GM10266 (cell line): ENCODE measurements around the gene ZMYND10.
A peak's percentile ranks its signal among the peaks of the same experiment; 100 is the strongest.

Experiments
- DNase-seq: peaks from one replicate; pipeline ENCODE4 v3.0.0; 2012; ENCODE audit errors: extremely low spot score
- CTCF ChIP-seq: IDR thresholded peaks from 2 replicates; pipeline ENCODE4 v1.5.1; 2012; ENCODE audit warnings: mild to moderate bottlenecking, low read depth; ENCODE audit not compliant: control insufficient read depth, insufficient read depth; ENCODE audit errors: missing control alignments

Gene ZMYND10

GRCh38 chr3:50324351-50325112 lies 21.0 kb downstream of the ZMYND10 start:
- peak; percentile 83 for TF ChIP-seq CTCF
- peak; percentile 77 for DNase-seq

- TF ChIP-seq CTCF = no peak
- no peak for DNase-seq
Measured at GRCh38 chr3:50323614-50324199, 21.8 kb downstream of the ZMYND10 start.

GRCh38 chr3:50323092-50323600 lies 22.4 kb downstream of the ZMYND10 start:
- DNase-seq = no peak
- TF ChIP-seq CTCF = no peak

GRCh38 chr3:50322386-50323091 lies 23.0 kb downstream of the ZMYND10 start, which contains the start of gene HYAL2:
HYAL2 (minus strand) TSS chr3:50322745; CDS start chr3:50320489, 2,256 bp downstream.
- no peak for TF ChIP-seq CTCF
- DNase-seq = no peak

- DNase-seq = no peak
- TF ChIP-seq CTCF = no peak
Measured at GRCh38 chr3:50322115-50322385, 23.5 kb downstream of the ZMYND10 start.

- peak; percentile 94 for DNase-seq
- TF ChIP-seq CTCF = peak; percentile 51
Measured at GRCh38 chr3:50321336-50322114, 24.0 kb downstream of the ZMYND10 start.
